HG02678 (cell line): ENCODE results near the gene NCOA7.
A peak's percentile ranks its signal among the peaks of the same experiment; 100 is the strongest.
"Not testable (repeated sequence)": the region's sequence is repeated elsewhere in the genome, so short reads cannot be mapped to it uniquely, and the experiment has no call there.

Source experiments
- ATAC-seq: cut with Tn5 transposase; IDR thresholded peaks from one replicate; pipeline ENCODE4 v1.9.1; 2021; ENCODE audit warnings: mild to moderate bottlenecking, moderate library complexity; ENCODE audit not compliant: unreplicated experiment

Gene NCOA7

GRCh38 chr6:125834348-125834747 lies 43.6 kb downstream of the NCOA7 start:
- ATAC-seq = peak; percentile 94

GRCh38 chr6:125835221-125835744 lies 44.5 kb downstream of the NCOA7 start:
- no peak for ATAC-seq

- ATAC-seq = no peak
Measured at GRCh38 chr6:125836466-125836865, 45.7 kb downstream of the NCOA7 start.

- ATAC-seq = no peak
Measured at GRCh38 chr6:125839471-125839870, 48.7 kb downstream of the NCOA7 start.

- ATAC-seq = no peak
Measured at GRCh38 chr6:125839879-125840278, 49.1 kb downstream of the NCOA7 start.

- no peak for ATAC-seq
Measured at GRCh38 chr6:125841356-125842090, 50.8 kb downstream of the NCOA7 start.

- no peak for ATAC-seq
Measured at GRCh38 chr6:125842091-125842626, 51.4 kb downstream of the NCOA7 start.

GRCh38 chr6:125843593-125843992 lies 52.8 kb downstream of the NCOA7 start:
- no peak for ATAC-seq

- no peak for ATAC-seq
Measured at GRCh38 chr6:125844989-125845388, 54.2 kb downstream of the NCOA7 start.

GRCh38 chr6:125846292-125847024 lies 55.7 kb downstream of the NCOA7 start:
- ATAC-seq = no peak

GRCh38 chr6:125848286-125848685 lies 57.5 kb downstream of the NCOA7 start:
- ATAC-seq = not testable (repeated sequence)

- ATAC-seq = no peak
Measured at GRCh38 chr6:125850361-125850760, 59.6 kb downstream of the NCOA7 start.

GRCh38 chr6:125852587-125852986 lies 61.8 kb downstream of the NCOA7 start:
- ATAC-seq = no peak

- no peak for ATAC-seq
Measured at GRCh38 chr6:125853168-125853567, 62.4 kb downstream of the NCOA7 start.

GRCh38 chr6:125853756-125854155 lies 63.0 kb downstream of the NCOA7 start:
- ATAC-seq = no peak

- no peak for ATAC-seq
Measured at GRCh38 chr6:125854355-125854754, 63.6 kb downstream of the NCOA7 start.

GRCh38 chr6:125855783-125856182 lies 65.0 kb downstream of the NCOA7 start:
- ATAC-seq = no peak

- no peak for ATAC-seq
Measured at GRCh38 chr6:125857846-125858245, 67.1 kb downstream of the NCOA7 start.

GRCh38 chr6:125858427-125859320 lies 67.9 kb downstream of the NCOA7 start:
- peak; percentile 80 for ATAC-seq

GRCh38 chr6:125859727-125860126 lies 69.0 kb downstream of the NCOA7 start:
- ATAC-seq = no peak

GRCh38 chr6:125863023-125863422 lies 72.3 kb downstream of the NCOA7 start:
- no peak for ATAC-seq
